Calu3 (cell line): ENCODE data around the gene URM1. TPM values are rescaled to one million over a fixed set of nuclear protein-coding genes. Genes with fewer than 3 reads are reported as not detected.

ENCODE experiments used
- BruUV-seq: library from RNA; stranded (reverse); fragments of 400-500 nt; replicated peaks from 2 replicates; lab custom pipeline; 2021; lab: Mats Ljungman, UMichigan
- CTCF ChIA-PET: fragments of 300-600 bp; sonication (Branson Sonifier 250); formaldehyde crosslinking; loops from one replicate; lab custom pipeline; 2022; ENCODE audit warnings: antibody characterized with exemption; lab: Charles Lee
- DNase-seq: peaks from one replicate; pipeline ENCODE4 v3.0.0; 2022
- H3K27ac Mint-ChIP-seq: one replicate; pipeline ENCODE4 v1.8.0; 2022; ENCODE audit warnings: mixed read lengths; ENCODE audit not compliant: unreplicated experiment
- H3K27me3 Mint-ChIP-seq: one replicate; pipeline ENCODE4 v1.8.0; 2022; ENCODE audit warnings: mixed read lengths; ENCODE audit not compliant: unreplicated experiment
- H3K36me3 Mint-ChIP-seq: one replicate; pipeline ENCODE4 v1.8.0; 2022; ENCODE audit warnings: mild to moderate bottlenecking, moderate library complexity, mixed read lengths; ENCODE audit not compliant: insufficient read depth, unreplicated experiment
- H3K4me1 Mint-ChIP-seq: one replicate; pipeline ENCODE4 v1.8.0; 2022; ENCODE audit warnings: mild to moderate bottlenecking, low read depth, mixed read lengths; ENCODE audit not compliant: unreplicated experiment
- H3K4me3 Mint-ChIP-seq: one replicate; pipeline ENCODE4 v1.8.0; 2022; ENCODE audit warnings: mild to moderate bottlenecking, low read depth, moderate library complexity, mixed read lengths; ENCODE audit not compliant: unreplicated experiment
- H3K9me3 Mint-ChIP-seq: one replicate; pipeline ENCODE4 v1.8.0; 2022; ENCODE audit warnings: low read depth, mixed read lengths; ENCODE audit not compliant: unreplicated experiment
- intact Hi-C: fragments of 100-400 bp; cut with micrococcal nuclease; formaldehyde crosslinking; loops from one replicate; pipeline ENCODE4 v1.10.0; 2022; ENCODE audit not compliant: unreplicated experiment
- total RNA-seq: library from RNA; stranded (reverse); gene quantifications from 2 replicates; pipeline ENCODE4 v1.2.3, GENCODE V29; 2022
- TF ChIP-seq, protein P1 (sequence below): fragments of 200-600 bp; IDR thresholded peaks from one replicate; pipeline ENCODE4 v1.8.0; 2022; ENCODE audit warnings: antibody characterized with exemption; ENCODE audit not compliant: unreplicated experiment

The URM1 gene
- total RNA-seq, 1 experiment from 2014 or later = 38.6 TPM

DNA sequence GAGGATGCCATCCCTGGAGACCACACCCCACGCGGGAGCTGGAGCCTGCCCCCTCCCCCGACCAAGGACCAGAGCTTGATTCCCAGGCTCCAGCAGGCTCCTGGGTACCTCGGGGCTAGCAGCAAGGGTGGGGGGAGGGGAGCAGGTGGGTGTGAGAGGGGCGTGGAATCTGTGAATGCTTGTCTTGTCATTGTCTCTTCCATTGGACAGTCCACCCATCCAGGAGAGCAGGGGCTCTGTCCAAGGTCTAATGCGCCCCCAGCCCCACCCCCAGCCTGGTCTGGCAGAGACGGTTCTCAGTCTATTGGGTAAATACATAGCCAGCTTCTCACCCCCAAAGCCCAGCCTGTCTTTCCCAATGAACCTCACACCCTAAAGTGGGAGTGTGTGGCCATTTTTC is 22.8 kb downstream of the URM1 start:
- intact Hi-C loops = no loop called here
- Mint-ChIP-seq H3K27me3 (peaks cover 18% of the 10 kb centered on the region), H3K4me3 (no peak overlapping the region), H3K27ac (no peak overlapping the region), H3K36me3 (peaks cover 10% of the 10 kb centered on the region), H3K4me1 (peaks cover 13% of the 10 kb centered on the region), H3K9me3 (no peaks in the 10 kb centered on the region)
- no TSS peak for BruUV-seq
- CTCF ChIA-PET = no interaction called here
- TF ChIP-seq, protein P1, sequence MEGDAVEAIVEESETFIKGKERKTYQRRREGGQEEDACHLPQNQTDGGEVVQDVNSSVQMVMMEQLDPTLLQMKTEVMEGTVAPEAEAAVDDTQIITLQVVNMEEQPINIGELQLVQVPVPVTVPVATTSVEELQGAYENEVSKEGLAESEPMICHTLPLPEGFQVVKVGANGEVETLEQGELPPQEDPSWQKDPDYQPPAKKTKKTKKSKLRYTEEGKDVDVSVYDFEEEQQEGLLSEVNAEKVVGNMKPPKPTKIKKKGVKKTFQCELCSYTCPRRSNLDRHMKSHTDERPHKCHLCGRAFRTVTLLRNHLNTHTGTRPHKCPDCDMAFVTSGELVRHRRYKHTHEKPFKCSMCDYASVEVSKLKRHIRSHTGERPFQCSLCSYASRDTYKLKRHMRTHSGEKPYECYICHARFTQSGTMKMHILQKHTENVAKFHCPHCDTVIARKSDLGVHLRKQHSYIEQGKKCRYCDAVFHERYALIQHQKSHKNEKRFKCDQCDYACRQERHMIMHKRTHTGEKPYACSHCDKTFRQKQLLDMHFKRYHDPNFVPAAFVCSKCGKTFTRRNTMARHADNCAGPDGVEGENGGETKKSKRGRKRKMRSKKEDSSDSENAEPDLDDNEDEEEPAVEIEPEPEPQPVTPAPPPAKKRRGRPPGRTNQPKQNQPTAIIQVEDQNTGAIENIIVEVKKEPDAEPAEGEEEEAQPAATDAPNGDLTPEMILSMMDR = no peak
- DNase-seq = no peak

DNA sequence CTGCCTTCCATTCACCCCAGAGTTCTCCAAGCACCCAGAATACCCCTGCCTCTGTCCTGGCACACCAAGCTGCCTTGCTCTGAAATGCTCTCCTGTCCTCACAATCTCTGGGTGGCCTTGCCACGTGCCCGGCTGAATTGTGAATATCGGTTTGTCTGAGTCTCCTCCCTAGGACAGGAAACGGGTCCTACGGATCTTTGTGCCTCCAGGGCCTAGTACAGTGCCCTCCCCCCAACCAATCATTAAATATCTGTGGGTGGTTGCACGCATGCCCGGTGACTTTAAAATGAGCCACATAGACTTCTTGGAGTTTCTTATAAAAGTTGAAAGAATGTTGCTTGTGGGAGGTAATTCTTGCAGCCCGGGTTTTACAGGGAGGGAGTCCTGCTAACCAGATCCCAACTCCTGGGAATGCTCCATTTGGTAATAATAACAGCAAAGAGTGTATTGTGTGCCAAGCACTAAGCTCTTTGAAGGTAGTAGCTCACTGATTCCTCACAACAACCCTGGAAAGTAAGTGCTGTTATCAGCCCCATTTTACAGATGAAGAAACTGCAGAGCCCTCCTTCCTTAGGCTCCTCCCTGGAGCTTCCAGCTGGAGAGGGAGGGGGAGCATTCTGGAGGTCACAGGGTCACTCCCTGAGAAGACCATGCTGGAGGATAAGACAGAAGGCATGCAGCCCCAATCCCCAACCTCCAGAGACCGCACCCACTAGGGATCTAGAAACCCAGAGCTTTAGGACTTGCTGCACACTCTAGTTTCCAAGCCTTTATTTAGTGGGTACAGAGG is 23.4 kb downstream of the URM1 start:
- Mint-ChIP-seq H3K9me3 (no peaks in the 10 kb centered on the region), H3K27ac (no peak overlapping the region)

DNA sequence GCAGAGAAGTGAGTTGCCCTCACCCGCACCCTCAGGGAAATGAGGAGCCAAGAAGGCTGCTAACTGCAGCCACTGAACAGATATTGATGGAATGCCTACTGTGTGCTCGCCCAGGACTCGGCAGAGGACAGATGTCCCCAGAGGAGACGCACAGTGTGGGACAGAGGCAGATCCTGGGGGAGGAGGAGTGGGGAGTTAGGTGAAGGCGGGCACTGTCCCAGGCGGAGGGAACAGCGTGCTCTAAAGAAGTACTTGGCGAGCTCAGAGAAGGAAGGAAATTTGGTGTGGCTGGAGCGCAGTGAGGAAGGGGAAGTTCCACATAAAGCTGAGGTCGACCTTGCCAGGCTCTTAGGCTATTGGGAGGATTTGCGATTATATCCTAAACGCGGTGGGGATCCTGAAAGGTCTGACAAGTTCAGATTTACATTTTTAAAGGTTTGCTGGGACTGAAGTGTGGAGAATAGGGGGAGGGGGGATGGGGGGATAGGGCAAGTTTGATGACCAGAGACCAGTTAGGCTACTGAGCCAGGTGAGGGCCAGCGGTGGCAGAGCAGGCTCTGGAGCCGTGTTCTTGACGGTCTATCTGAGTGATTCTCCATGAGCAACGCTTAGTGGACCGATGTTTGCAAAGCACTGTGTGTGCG is 25.9 kb downstream of the URM1 start:
- Mint-ChIP-seq H3K4me3 (no peak overlapping the region), H3K27me3 (peaks cover 27% of the 10 kb centered on the region), H3K36me3 (peaks cover 6% of the 10 kb centered on the region), H3K27ac (no peak overlapping the region), H3K9me3 (no peaks in the 10 kb centered on the region), H3K4me1 (peaks cover 13% of the 10 kb centered on the region)
- intact Hi-C loops = no loop called here
- no peak for DNase-seq
- CTCF ChIA-PET = interaction anchor here (0.7 kb wide), 1 partner anchor 30 kb away, joined by 6 read pairs; no protein-coding TSS in a partner anchor
- no TSS peak for BruUV-seq
- TF ChIP-seq, protein P1 = no peak

More for the DNA sequence above, 23.4 kb downstream of the URM1 start:
- CTCF ChIA-PET = interaction anchor here (0.6 kb wide), 1 partner anchor 30 kb away, joined by 3 read pairs; no protein-coding TSS in a partner anchor
- Mint-ChIP-seq H3K4me1 (peaks cover 13% of the 10 kb centered on the region), H3K36me3 (peaks cover 10% of the 10 kb centered on the region), H3K27me3 (peaks cover 20% of the 10 kb centered on the region), H3K4me3 (no peak overlapping the region)
- TF ChIP-seq, protein P1 = no peak
- intact Hi-C loops = no loop called here
- DNase-seq = no peak
- BruUV-seq = no TSS peak

DNA sequence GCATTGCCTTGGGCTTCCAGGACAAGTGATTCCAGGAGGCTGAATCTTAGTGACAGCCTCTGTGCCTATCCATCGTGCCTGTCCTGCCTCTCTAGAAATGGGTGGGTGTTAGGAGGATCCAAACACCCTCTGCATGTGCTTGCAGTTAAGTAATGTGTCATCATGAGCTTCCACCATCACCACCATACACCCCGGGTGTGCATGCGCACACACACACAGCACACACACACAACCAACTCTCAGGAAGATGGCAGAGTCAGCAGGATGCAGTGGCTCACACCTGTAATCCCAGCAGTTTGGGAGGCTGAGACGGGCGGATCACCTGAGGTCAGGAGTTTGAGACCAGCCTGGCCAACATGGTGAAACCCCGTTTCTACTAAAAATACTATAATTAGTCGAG is 26.7 kb downstream of the URM1 start:
- BruUV-seq = no TSS peak
- Mint-ChIP-seq H3K27me3 (peaks cover 27% of the 10 kb centered on the region), H3K36me3 (peaks cover 6% of the 10 kb centered on the region), H3K4me3 (no peak overlapping the region), H3K4me1 (peaks cover 13% of the 10 kb centered on the region), H3K9me3 (no peaks in the 10 kb centered on the region), H3K27ac (no peak overlapping the region)
- TF ChIP-seq, protein P1 = no peak
- CTCF ChIA-PET = interaction anchor here (0.7 kb wide), 1 partner anchor 36 kb away, joined by 3 read pairs; no protein-coding TSS in a partner anchor
- no peak for DNase-seq
- intact Hi-C loops = no loop called here
